GM04504 (cell line): ENCODE measurements around the gene UNC13B.

ENCODE experiments used
- DNase-seq: peaks from one replicate; pipeline ENCODE4 v3.0.0-alpha.2; 2012; ENCODE audit warnings: low read depth

Gene UNC13B

DNA sequence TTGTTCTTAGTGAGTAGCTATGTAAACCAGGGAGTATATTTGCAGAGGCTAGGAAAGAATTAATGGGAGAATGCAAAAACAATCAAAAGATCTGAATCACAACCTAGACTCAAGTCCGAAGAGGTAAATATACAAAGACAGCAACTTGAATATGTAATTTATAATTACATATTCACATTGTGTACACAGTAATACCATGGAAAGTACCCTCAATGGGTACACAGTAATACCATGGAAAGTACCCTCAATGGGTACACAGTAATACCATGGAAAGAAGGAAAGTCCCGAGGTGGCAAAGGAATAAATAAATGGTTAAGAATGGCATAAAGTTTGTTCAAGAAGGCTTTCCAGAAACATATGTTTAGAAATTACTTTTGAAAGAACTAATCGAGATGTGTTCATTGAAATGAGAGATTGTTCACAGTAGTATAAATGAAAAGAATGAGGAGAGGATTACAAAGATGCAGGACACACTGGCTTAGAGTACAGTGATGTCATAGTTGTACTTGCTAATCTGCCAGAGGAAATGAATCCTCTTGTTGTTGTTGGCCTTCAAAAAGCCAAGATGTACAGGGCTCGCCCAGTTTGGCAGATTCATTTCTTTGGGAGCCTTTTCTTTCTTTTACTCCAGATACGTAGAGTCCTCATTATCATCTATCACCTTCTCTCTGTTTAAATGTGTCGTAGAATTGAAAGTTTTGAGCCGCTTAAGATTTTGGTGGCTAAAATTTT lies 116.0 kb downstream of the UNC13B start:
- DNase-seq, result no peak

DNA sequence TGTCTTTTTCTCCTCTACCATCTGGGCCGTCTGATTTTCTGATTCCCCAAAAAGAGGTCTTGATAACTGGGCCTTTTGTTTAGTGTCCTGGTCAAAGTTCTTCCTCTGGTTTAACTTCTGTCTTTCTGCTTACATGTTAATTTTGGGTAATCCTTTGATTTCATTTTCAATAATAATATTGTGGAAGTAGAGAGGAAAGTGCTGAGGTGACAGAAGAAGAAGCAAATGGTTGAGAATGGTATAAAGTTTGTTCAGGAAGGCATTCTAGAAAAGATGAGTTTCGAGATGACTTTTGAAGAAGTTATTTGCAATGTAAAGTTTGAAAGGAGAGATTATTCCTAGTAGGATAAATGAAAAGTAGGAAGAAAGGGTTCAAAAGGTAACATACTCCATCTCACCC lies 118.1 kb downstream of the UNC13B start:
- DNase-seq, result no peak

DNA sequence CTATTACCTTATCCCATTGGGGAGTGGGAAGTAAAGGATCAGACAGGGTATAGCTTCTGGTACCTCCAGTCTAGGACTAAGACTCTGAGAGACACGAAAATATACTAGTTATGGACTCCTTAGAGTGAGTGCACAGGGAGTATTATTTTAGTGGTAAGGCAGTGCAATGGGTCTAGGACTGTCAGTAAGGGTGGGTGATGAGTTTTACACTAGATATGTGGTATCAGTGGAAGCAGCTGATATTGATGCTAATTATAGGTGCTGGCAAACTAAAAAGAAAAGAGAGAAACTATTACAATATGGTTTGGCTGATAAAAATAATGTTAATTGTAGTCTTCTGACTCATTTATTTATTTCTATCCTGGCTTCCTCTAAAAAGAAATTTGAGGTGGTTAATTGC lies 118.6 kb downstream of the UNC13B start:
- no peak for DNase-seq

DNA sequence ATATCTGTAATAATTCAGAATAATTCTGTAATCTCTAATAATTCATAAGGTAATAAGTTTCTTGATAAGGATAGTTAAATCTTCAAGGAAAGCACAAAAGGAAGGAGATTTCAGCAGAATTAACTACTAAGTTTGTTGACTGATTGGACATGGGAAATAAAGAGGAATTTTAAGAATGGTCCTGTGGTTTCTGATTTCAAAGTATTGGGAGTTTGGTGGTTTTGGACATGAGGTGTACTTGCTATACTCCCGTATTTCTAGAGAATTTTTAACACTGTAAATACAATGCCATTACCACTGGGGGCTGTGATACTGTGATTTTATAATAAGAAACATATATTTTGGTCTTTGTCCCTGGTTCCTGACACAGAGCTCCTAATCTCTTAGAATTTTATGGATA lies 123.9 kb downstream of the UNC13B start:
- no peak for DNase-seq

DNA sequence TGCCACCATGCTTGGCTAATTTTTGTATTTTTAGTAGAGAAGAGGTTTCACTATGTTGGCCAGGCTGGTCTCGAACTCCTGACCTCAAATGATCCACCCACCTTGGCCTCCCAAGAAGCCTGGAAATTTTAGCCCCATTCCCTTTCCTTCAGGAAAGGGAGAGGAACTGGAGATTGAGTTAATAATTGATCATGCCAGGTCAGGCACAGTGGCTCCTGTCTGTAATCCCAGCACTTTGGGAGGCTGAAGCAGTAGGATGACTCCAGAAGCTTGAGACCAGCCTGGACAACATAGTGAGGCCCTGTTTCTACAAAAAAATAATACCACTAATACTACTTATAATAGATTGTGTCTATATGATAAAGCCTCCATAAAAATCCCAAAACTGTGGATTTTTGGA lies 124.6 kb downstream of the UNC13B start:
- no peak for DNase-seq

DNA sequence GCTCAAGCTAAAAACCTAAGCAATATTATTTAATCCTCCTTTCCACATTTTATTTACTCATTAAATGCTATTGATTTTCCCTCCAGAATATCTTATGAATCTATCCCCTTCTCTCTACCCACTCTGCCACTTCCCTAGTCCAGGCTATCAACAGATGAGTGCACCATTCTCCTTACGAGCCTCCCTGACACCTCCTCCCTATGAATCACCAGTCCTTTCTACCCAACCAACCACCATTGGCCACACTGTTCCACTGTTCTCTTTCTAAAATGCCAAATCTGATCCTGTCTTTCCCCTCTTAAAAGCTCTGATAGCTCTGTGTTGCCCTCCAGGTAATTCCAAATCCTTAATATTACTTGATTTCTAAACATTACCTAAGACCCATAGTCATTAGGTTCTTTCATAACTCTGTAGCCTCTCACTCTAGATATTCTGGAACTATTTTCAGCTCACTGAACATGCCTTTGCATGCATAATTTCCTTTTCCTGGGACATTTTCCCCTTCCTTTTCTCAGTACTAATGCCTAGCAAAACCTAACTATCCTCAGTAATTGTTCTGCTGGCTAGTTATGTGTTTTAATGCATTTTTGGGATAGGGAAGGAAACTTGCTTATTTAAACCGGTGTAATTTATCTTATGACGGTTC lies 126.3 kb downstream of the UNC13B start:
- DNase-seq, result no peak

DNA sequence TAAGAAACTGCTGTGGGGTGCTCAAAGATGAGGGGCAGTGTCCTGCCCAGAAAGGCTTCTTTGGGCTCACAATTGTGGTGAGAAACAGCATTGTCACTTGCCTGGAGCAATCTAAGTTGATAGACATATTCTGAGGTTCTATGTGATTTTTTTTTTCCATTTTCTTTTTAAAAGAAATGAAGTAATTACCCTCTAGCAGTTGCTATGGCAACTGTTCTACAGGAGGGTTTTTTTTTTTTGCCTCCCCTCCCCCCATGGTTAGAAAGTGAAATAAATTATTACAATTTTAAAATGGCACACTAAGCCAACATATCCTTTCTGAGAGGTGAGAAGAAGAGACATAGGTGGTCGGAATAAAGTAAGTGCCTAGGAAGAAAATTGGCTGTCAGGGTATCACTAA lies 127.0 kb downstream of the UNC13B start:
- DNase-seq, result no peak

DNA sequence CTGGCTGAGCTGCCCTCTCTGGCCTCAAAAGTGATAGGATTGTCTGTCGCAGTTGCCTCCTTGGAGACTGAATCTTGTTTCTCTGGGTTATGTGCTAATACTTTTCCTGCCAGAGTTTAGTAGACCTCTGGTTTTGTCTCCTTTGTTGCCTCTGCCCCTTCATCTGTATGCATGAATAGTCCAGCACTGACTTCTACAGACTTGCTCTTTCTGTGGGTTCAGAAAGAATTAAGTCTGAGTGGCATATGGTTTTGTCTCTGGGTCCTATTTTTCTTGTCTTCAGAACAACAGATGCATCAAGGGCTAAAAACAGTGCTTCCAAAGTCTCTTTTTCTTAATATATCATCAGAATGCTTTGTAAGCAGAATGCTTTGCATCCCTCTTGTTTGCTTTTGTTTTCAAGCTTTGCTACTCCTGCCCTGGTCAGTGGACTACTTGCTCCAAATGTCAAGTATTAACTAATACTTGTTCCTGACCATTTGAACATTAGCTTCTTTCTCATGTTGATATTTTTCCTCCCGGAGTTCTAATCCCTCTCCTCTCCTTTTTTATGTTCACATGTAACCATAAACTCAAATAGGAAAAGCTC lies 131.7 kb downstream of the UNC13B start:
- no peak for DNase-seq

DNA sequence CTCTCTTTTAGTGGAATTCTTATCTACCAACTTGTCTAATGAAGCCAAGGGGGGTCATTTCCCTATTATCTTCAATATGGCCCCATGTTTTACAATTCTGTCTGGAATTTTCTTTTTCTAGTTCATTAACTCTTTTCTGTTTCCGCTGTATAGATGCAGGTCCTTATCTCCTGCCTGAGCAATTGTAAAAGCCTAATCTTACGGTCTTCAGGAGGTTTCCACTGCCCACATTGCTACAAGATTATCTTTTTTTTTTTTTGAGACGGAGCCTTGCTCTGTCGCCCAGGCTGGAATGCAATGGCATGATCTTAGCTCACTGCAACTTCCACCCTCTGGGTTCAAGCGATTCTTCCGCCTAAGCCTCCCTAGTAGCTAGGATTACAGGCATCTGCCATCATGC lies 132.3 kb downstream of the UNC13B start:
- no peak for DNase-seq

DNA sequence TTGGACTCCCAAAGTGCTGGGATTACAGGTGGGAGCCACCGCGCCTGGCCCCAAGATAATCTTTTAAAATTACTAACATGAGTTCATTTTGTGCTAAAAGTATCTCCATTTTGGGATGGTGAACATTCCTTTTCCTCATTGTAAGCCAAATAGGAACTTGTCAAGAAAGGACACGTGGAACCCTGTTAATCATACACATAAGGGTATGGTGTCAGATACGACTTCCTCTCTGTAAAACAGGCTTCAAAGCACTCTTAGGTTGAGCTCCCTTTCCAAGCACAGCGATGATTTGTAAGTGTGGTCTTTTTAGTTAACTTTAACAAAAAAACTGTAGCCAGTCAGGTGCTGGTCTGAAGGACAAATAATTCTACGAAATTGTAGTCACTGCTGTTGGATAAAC lies 132.7 kb downstream of the UNC13B start:
- no peak for DNase-seq

DNA sequence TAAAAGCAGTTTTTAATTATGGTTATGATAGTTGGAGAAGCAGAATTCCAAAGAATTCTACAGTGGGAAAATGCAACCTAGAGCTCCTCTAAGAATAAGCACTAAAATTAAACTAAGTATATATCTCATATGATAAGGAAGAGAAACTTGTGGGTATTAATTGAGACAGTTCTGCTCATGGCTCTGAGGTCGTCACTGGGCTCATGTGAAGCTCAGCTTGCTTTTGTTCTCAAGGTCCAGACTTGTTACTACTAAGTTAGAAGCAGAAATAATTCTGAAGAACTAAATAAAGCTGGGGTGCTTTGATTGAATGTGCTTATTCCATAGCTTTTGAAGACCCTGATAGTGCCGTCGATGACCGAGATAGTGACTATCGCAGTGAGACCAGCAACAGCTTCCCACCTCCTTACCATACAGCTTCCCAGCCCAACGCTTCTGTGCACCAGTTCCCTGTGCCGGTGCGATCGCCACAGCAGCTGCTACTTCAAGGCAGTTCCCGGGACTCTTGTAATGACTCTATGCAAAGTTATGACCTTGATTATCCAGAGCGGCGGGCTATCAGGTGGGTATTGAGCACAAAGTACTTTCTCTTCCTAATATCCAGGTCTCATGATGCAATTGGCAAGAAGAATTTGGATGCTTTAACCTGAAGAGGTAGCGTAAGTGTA lies 133.7 kb downstream of the UNC13B start:
- no peak for DNase-seq

DNA sequence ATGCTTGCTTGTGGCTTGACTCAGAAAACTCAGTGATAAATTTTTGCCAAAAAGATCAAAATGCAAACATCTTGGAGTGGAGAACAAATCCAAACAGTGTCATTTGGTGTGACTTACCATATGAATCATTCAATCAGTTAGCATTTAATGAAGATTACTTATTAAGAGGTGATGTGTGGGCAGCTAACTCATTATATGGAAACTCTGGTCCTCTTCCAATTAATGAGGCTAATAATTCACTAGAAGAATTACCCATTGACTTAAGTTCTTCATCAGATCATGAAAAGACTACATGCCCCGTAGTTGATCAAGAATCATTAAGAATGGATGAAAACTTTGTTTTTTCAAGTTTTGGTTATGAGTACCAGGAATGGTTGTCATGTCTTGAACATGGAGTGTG lies 141.8 kb downstream of the UNC13B start:
- no peak for DNase-seq

DNA sequence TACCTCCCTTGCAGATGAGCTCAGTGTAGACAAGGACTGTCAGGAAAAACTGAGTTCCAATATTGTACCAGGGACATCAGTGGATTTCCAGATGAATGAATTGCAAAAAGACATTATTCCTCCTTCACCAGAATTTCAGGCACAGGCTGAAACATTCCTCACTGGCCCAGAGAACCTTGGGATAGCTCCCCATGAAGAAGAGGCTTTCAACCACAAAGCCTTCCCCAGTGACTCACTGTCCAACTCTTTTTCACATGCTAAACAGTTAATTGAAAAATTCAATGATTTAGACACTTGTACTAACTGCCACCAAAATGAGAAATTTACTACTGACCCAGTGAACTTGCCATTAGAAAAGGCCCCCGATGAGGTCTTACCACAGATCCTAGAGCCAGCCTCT lies 144.5 kb downstream of the UNC13B start:
- DNase-seq, result peak; percentile 21

DNA sequence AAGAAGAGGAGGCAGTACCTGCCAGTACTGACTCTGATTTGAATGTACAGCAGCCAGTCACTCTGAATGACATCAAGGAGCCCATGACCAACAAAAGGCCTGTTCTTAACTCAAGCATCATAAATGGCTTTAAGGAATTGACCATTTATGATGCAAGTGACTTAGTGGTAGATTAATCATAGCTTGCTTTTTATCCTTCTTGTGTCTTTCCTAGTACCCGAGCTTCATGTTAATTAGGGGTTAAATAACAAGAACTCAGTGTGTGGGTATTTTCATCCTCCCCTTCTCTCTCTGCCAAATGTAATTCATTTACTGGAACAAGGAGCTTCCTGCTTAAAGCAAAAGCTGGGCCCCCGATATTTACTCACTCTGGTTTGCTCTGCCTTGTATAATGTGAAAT lies 146.5 kb downstream of the UNC13B start:
- DNase-seq, result no peak

DNA sequence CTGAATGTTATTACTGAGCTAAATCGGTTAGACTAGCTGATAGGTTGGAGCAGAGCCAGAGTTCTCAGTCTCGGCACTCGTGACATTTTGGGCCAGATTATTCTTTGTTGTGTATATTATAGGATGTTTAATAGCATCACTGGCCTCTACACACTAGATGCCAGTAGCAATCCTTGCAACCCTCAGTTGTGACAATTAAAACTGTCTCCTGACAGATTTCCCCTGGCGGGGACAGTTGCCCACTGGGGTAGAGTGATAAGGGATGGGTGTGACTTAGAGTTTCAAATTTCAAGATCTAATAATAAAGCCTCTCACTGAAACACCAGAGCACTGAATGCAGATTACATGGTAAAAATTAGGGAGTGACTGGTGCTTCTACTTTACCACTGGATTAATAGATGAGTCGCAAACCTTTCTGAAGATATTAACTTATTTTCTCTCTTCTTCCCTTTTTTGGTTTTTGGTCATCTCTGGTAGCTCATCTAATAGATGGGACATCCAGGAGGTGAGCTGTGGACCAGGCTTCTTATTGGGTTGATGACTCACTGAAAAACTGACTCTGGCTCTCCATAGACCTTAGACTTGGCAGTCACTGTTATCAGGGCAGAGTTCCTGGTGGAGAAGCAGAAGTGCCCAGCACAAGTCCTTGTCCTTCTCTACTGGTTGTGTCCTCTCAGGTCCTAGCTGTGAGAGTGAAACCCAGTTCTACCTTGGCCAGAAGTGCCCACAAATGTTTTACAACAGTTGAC lies 150.3 kb downstream of the UNC13B start:
- DNase-seq, result no peak

DNA sequence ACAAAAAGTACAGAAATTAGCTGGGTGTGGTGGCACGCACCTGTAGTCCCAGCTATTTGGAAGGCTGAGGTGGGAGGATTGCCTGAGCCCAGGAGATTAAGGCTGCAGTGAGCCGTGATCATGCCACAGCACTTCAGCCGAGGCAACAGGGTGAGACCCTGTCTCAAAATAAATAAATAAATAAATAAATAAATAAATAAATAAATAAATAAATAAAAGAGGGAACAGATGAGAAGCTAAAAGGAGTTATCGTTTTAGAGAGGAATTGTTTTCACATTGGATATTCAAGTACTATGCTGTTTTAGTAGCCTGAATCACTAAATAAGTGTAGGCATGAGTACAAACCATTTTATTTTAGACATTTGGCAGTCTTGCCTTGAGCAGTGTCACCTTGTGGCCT lies 151.7 kb downstream of the UNC13B start:
- no peak for DNase-seq

DNA sequence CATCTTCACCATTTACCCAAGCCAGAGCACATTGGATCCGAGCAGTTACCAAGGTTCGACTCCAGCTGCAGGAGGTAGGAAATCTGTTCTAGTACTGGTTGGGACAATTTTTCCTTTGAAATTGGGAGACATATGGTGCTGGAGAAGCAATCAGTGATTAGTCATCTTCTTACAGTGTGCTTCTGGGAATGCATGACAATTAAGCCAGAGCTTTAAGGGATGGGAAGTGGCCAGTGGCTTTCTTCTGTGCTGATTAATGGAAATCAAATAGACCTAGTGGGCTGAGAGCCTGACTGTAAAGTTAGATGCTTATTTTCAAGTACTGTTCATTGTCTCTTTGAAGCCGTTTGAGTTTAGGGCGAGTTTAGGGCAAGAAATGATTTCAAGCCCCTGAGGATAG lies 152.1 kb downstream of the UNC13B start:
- peak; percentile 42 for DNase-seq

DNA sequence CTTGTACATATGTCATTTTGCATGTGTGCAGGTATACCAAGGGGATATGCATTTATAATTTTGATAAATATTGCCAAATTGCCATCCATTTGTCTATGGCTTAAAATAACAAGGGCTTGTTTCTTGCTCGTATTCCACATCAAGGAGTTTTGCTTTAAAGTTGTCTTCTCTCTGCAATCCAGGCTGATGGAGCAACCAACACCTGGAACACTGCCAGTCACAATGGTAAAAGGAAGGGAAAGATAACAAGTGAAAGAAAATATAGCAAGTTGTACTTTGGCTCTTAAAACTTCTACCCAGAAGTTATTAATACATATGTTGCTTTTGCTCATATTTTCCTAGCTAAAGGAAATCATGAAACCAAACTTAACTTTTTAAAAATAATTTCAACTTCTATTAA lies 156.9 kb downstream of the UNC13B start:
- no peak for DNase-seq

DNA sequence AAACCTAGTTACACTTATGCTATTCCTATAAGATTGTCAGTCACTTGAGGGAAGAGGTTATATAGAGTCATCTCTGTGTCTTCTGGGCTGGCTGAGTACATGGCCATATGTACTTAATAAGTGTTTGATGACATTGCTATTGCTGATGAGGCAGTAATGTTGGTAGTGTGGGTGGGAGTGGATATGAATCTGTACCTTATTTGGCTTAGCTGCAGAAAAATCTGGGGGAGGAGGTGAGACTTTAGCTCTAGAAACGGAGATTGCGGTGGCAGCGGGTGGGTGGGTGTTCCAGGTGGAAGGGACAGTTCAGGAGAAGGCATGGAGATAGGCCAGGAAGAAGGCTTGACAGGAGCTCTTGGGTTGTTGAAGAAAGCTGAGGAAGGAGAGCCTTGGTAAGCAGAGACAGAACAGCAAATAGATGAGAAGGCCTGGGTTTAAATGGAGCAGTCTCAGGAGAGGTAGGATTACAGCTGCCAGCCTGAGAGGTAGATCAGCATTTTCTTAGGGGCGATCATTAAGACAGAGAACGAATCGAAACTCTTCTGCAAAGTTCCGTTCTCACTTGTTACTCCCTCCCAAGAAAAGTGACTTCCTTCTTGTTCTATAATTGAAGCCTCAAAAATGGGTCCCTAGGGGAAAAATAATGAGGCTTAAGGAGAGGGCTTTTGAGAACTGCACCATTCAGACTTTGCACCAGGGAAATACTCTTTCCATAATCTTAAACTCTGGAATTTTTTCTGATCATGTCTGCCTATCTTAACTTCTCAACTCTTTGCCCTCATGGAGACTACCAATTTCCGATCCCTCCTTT lies 160.5 kb downstream of the UNC13B start:
- no peak for DNase-seq

DNA sequence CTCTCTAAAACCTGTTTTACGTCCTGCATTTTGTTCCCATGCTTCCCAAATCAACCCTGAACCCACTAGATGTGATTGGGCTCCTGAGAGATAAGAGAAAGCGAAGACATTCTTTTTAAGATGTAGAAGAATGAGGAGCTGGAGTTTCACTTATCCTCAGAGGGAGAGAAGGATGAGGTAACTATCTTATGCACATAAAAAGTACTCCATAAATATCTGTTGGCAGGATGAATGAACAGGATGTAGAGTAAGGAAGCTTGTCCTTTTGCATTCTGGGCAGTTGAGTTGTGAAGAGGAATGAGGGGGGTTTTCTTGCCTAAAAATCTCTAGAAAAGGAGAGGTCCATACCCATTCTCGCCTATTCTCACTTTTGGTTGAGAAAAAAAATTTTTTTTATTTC lies 163.2 kb downstream of the UNC13B start:
- DNase-seq, result no peak

DNA sequence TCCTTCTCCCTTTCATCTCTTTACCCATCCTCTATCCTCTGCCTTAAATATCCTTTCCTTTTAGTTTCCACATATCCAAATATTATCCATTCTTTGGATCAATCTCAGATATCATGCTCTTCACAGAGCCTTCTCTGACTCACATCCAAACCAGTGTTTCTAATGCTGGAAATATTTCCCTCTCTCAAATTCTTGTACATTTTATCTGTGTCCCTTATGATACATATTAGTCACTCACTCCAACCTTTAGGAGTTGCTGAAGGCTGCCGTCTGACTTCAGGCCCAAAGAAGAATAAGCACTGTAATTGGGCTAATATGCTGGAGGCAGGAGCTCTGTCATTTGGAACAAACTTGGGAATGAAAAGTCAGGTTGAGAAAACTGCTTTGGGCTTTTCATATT lies 171.7 kb downstream of the UNC13B start:
- DNase-seq, result no peak

DNA sequence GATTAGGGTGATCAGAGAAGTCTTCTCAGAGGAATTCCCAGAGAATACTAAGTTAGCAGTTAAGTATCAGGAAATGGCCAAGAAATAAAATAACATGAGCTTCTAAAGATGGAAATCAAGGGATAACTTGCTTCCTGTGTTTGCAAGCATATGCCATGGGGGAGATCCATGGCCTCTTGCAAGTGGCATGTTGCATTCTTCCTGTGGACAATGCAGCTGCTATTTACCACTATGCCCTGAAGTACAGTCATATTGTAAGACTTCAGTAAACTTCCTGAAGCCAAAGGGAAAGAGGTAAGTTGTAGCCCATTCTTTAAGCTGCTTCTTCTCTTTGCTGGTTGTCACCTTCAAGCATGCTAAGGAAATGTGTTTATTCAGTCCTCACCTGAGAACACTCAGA lies 173.4 kb downstream of the UNC13B start:
- no peak for DNase-seq
